Astrocyte of the hippocampus (primary cell): ENCODE measurements around the gene KLHDC9.
"Not testable (repeated sequence)": the region's sequence is repeated elsewhere in the genome, so short reads cannot be mapped to it uniquely, and the experiment has no call there.

Experiments used
- DNase-seq: peaks from one replicate; pipeline ENCODE4 v3.0.0; 2011; ENCODE audit warnings: low read depth, low spot score

Gene KLHDC9

DNA sequence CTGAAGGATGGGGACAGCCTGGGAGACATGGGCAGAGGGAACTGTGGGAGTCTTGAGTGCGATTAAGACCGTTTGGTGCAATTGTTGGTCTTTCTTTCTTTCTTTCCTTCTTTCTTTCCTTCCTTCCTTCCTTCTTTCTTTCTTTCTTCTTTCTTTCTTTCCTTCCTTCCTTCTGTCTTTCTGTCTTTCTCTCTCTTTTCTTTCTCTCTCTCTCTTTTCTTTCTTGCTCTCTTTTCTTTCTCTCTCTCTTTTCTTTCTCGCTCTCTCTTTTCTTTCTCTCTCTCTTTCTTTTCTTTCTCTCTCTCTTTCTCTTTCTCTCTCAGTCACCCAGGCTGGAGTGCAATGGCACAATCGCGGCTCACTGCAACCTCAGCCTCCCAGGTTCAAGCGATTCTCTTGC, 2.9 kb upstream of the KLHDC9 start:
- no peak for DNase-seq

GRCh38 chr1:161096015-161096414, 2.1 kb upstream of the KLHDC9 start:
- no peak for DNase-seq

DNA sequence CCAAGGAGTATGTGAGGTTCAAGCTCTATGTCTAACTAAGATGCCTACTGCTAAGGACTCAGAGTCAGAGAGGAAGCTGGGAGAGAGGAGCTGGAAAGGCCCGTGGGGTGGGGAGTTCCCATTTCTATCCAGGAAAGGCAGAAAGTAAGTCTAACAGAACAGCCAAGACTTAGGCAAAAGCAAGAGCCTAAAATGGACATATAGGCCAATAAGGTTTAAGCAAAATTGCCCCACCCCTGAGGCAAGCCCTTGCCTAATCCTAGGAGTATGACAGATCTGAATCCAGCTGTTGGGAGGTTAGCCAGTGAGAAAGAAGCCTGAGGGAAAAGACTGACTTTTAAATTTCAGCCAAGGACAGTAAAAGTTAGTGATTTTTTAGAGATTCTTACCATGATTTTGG, 1.6 kb upstream of the KLHDC9 start:
- DNase-seq: no peak

DNA sequence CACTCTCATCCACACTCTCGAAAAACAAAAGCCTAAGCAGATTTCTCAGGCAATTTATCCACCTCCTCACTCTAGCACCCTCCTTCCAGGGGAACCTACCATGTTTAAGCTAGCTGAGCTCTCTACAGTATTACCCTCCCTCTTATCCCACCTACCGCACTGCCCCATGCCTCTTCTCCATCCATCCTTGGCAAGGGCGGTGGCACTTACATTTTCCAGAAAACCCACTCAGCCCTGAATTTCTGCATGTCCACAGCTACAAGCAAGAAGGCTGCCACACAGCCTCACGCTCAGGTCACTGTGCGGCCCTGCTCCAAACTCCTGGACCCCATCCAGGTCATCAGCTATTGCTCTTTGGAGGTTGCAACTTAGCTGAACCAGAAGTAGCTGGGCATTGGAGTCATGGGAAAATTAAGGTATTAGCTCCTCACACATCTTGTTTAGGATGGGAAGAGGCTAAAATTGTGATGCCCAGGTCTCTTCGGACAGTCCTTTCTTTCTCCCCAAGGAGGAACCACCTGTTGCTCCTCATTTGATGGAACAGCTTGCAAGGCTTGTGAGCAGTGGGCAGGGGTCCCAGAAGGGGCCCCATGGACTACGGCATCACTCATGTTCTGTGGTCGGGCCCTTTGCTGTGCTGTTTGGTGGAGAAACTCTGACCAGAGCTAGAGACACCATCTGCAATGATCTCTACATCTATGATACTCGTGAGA, 1.1 kb downstream of the KLHDC9 start:
- DNase-seq: no peak

DNA sequence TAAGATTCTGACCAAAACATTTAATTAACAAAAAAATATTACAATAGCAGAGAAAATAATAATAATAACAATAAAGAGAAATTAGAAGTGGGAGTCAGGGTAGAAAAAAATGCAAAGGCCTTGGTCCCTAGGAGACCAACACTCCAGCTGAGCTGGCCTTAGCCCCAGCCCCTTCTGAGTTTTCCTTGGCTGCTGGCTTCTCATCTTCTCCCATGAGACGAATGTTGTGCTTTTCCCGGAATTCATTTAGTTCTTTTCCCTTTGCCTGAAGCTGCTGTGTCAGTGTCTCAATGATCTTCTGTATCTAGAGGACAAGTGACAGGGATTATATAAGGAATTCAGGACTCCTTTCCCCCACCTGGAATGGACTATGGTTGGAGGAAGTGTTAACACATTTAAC, 2.4 kb downstream of the KLHDC9 start:
- DNase-seq: no peak

GRCh38 chr1:161106431-161106830, 8.3 kb downstream of the KLHDC9 start:
- no peak for DNase-seq

- no peak for DNase-seq
These were observed 13.0 kb downstream of the KLHDC9 start for GRCh38 chr1:161111117-161111516.

GRCh38 chr1:161111527-161111926, 13.4 kb downstream of the KLHDC9 start:
- DNase-seq: no peak

GRCh38 chr1:161113915-161114314, 15.8 kb downstream of the KLHDC9 start:
- no peak for DNase-seq

GRCh38 chr1:161114556-161114955, 16.4 kb downstream of the KLHDC9 start:
- no peak for DNase-seq

- DNase-seq: peak; percentile 51
These were observed 17.1 kb downstream of the KLHDC9 start for GRCh38 chr1:161115132-161115711.

GRCh38 chr1:161115961-161116360, 17.8 kb downstream of the KLHDC9 start:
- DNase-seq: not testable (repeated sequence)

DNA sequence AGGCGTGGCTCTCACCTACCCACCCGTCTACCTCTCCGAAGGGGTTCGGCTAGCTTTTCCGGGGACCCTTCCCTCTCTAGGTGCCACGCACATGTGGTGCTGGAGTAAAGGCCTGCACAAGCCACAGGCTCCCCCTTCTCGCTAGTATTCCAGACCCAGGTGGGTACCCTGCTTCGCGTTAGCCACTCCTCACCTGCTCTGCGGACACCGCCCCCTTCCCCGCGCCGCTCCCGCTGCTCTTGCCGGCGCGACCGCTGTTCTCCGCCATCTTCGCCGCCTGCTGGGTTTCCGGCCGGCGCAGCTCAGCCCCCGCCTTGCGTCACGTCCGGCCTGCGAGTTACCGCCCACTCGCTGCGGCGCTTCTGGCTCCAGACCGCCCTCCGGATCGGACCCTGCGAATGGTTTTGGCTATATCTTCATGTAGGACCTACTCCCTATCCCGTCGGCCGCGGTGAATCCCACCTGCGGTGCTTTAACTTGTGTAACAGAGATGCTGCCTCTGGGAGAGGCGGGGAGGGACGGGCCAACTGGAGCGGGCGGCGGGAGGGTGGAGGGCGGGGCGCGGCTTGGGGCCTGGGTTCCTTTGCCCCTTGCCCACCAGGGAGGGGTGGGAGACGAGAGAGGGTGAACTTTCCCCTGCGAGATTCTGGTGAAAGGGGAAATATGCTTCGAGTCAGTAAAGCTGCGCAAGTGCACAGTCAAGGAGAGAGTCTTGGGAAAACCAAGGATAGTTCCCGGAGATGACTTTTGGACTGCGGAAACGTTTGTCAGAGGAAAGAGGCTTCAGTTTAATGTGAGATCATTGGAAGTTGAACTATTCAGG, 19.8 kb downstream of the KLHDC9 start, which contains the start of the genes NIT1 and PFDN2:
NIT1 (plus strand) TSS at position 347 of the 823 bp plus-strand sequence; CDS start at position 419, 72 bp downstream.
PFDN2 (minus strand) TSS at position 279 of the 823 bp plus-strand sequence; CDS start at position 268, 11 bp downstream.
- peak; percentile 94 for DNase-seq

DNA sequence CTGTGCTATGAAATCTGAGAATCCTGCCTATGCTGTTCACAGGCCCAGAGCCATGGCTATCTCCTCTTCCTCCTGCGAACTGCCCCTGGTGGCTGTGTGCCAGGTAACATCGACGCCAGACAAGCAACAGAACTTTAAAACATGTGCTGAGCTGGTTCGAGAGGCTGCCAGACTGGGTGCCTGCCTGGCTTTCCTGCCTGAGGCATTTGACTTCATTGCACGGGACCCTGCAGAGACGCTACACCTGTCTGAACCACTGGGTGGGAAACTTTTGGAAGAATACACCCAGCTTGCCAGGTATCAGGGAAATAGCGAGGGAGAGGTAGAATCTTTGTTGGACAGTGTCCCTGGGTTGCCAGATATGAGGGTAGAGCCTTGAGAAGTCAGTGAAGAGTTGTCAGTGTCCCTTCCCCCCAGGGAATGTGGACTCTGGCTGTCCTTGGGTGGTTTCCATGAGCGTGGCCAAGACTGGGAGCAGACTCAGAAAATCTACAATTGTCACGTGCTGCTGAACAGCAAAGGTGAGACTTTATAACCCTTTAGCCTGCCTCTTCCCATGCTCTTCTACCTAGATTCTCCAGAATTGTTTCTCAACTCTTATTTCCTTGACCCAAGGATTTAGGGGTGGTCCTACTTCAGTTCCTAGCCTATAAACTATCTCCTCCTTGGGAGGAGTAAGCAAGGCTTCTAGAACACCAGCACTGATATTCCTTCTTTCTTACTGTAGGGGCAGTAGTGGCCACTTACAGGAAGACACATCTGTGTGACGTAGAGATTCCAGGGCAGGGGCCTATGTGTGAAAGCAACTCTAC, 21.1 kb downstream of the KLHDC9 start:
- DNase-seq: peak; percentile 62

DNA sequence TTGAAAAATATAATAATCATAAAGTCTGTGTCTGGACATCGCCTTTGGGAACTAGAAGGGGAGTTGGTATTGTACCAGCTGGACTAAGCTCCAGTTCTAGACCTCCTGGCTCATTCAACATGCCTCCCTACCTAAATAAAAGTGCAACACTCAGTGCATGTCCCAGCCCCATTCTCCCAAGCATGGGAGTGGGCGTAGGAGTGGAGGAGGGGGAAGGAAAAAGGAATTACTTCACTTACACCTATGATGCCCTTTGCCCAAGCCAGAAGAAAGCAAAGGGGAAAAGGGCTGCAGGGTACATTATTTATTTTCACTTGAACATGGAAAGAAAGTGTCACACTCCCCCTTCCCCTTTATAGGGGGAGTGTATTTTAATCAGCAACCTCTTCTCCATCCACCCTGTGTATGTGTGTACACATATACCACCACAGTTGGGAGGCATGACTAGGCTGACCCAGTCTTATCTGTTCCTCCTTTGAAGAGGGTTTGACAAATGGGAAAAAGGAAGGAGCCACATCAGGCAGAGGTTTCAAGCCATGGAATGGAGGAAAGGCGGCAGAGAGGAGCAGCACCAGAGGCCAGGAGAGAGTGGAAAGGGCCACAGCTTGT, 23.0 kb downstream of the KLHDC9 start:
- DNase-seq: no peak

DNA sequence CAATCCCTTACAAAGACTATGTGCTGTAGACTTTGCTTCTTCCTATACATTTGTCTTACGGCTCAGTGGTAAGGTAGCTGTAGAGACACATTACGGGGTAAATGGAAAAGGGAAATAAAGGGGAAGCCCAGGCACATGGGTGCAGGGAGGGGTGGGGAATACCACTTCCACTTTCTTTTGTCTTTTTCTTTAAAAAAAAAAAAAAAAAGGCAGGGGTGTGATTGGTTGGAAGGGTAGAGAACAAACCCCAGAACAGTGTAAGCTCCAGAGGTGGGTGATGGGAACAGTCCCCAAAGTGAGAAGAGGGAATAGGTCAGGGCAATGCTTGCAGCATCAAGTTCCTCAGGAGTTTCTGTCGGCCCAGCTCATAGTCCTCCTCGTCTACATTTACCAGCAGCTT, 23.7 kb downstream of the KLHDC9 start:
- no peak for DNase-seq

GRCh38 chr1:161122967-161123366, 24.8 kb downstream of the KLHDC9 start:
- DNase-seq: no peak

DNA sequence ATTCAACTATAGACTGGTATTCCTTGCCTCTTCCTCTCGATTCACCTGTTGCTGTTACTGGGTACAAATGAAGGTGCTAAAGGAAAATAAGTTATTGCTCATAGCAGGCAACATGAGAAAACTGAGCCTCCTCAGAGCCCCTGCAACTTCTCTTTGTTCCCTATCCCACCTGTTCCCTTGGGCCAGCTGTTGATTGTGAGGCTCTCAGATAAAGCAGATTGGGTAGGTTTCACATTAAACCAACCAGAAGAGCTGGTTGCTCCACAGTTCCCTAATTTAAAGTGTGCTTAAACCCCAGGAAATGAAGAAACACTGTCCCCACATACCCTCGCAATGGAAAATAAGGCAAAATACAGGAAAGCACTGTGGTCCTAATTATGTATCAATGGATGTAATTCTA, 29.5 kb downstream of the KLHDC9 start:
- DNase-seq: no peak

GRCh38 chr1:161128591-161129420, 30.6 kb downstream of the KLHDC9 start:
- DNase-seq: no peak

DNA sequence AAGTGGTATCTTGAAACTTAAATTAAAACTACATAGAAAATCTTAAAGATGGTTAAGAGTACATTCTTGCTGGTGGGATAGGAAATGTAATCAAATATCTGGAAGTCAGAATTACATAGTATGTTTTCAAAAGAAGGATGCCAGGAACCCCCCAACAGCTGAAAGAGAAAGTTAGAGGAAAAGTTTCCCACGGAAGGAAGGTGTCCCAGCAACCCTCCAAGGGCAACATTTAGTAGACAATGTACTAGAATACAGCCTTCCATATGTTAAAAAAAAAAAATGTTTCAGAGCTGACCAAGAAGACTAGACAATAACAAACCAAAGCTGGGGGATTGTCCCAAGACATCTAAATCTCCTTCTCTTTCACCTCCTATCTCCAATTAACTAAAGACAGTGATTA, 32.1 kb downstream of the KLHDC9 start:
- no peak for DNase-seq
